ENCODE measurements around the gene ICAM3.
"Not testable (repeated sequence)": the region's sequence is repeated elsewhere in the genome, so short reads cannot be mapped to it uniquely, and the experiment has no call there.

GRCh38 chr19:10336725-10337124 lies 2.7 kb downstream of the ICAM3 start:
- TF ChIP-seq, protein P1, sequence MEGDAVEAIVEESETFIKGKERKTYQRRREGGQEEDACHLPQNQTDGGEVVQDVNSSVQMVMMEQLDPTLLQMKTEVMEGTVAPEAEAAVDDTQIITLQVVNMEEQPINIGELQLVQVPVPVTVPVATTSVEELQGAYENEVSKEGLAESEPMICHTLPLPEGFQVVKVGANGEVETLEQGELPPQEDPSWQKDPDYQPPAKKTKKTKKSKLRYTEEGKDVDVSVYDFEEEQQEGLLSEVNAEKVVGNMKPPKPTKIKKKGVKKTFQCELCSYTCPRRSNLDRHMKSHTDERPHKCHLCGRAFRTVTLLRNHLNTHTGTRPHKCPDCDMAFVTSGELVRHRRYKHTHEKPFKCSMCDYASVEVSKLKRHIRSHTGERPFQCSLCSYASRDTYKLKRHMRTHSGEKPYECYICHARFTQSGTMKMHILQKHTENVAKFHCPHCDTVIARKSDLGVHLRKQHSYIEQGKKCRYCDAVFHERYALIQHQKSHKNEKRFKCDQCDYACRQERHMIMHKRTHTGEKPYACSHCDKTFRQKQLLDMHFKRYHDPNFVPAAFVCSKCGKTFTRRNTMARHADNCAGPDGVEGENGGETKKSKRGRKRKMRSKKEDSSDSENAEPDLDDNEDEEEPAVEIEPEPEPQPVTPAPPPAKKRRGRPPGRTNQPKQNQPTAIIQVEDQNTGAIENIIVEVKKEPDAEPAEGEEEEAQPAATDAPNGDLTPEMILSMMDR (IDR thresholded peaks at IDR 0.05) = not testable (repeated sequence)
- TF ChIP-seq POLR2A (IDR thresholded peaks at IDR 0.05) = not testable (repeated sequence)
